Measurements from ENCODE around the gene MAGIX.

The MAGIX gene

DNA sequence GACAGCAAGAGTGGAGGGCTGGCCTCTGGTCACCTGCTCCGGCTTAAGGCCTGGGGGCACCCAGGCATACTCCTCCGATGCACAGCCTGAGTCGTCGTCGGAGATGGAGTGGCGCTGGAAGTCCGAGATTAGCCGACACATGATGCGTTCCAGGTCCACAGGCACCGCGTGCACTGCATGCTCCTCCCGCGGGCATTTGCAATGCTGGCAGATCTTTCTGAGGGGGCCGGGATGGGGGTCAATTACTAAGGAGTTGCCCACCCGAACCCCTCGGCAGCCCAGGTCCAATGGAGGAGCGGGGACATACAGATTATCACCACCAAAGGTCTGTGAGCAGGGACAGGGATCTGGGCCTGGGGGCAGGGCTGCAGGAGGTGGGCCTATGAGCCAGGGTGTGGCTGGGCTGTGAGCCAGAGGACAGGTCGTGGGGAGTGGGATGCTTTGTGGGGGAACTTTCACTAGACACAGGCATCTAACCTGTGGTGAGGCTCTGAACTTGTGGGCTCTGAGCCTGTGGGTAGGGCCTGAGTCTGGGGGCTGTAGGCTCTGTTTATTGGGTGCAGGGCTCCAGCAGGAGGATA lies 21.2 kb downstream of the MAGIX start:
- no peak for DNase-seq (ENCODE audit: low read depth in 3 of 3)

DNA sequence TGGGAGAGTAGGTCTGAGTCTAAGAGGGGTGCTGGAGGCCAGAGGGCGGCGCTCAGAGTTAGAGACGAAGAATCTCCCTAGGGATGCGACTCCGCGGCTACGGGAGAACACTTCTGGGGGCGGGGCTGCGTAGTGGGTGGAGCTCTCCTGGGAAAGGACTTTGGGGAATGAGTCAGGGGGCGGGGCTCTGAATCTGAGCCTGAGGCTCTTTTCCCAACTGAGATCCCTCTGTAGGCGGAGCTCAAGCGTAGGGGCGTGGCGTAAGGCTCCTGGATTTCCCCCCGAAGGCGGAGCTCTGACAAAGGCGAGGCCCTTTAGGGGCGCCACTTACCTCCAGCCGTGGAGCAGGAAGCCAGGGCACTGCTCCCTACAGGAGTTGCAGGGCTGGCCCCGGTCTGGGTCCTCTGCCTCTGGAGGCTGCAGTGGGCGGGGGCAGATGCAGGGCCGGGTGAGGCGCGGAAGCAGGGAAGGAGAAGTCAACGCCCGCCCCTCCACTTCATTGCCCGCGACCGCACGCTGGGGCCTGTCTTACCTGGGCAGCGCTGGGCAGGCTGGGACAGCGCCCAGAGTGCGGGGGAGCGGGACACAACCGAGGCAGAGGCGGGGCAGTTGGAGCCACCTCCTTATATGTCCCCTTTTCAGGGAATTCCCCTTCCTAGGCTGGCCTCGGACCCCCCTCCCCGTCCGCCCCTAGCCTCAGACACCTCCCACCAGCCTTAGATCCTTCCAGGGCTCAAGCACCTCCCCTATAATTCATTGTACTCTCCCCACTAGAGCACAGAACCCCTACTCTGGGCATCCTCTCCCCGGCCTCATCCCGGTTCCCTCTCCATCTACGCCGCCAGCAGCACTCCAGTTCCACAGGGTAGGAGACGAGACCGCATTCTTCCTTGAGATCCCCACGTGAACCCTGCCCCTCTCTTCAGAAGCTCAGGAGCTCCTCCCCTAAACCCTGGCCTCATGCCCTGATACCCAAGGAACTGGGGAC lies 22.0 kb downstream of the MAGIX start:
- no peak for DNase-seq (ENCODE audit: low read depth in 3 of 3)

DNA sequence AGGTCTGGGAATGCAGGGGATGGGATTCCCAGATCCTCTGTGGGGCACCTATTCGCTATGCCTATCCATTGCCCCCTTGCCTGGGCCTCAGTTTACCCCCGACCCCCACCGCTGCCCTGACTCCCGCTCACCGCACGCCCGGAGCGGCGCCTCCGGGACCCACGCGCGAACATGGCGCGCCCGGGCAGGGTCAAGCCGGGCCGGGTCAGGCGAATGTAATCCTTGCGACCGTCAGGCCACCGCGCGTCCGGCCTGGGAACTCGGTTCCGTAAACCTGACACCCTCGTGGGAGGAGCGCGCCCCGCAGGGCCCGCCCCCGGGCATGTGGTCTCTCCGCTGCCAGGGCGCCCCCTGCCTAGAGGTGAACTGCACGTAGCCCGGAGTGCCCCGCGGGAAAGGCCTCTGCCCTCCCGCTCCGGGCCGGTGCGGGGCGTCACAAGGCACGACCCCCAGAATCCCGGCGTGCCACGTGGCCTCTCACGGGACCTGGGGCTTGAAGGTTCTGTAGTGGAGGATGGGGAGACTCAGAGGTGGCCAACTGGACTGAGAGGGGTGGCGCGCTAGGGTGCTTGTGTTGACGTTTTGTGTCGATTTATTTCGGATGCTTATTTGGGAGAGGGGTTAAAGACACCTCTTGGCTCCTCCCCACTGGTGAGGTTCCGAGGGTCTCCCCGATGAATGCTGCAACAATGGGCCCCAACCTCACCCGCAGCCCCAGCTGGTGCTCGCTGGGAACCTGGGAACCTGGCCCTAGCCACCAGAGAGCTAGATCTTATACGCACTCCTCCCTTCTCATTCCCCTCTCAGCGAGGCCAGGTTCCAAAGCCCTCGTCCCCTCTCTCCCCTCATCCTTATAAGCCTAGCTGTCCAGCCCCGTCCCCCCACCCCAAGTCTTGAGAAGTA lies 23.8 kb downstream of the MAGIX start, which contains the start of gene PRICKLE3:
TSS of gene PRICKLE3 (minus strand) at position 249 of the 903 bp plus-strand sequence. CDS start at position 173, 76 bp downstream.
- peak; percentile 51 to 56 (median 54) for DNase-seq (ENCODE audit: low read depth in 3 of 3)

- DNase-seq (ENCODE audit: low read depth in 3 of 3) = no peak
Observed at GRCh38 chrX:49187028-49187394, 24.5 kb downstream of the MAGIX start.

- no peak for DNase-seq (ENCODE audit: low read depth in 3 of 3)
Observed at GRCh38 chrX:49187526-49187925, 25.0 kb downstream of the MAGIX start.

DNA sequence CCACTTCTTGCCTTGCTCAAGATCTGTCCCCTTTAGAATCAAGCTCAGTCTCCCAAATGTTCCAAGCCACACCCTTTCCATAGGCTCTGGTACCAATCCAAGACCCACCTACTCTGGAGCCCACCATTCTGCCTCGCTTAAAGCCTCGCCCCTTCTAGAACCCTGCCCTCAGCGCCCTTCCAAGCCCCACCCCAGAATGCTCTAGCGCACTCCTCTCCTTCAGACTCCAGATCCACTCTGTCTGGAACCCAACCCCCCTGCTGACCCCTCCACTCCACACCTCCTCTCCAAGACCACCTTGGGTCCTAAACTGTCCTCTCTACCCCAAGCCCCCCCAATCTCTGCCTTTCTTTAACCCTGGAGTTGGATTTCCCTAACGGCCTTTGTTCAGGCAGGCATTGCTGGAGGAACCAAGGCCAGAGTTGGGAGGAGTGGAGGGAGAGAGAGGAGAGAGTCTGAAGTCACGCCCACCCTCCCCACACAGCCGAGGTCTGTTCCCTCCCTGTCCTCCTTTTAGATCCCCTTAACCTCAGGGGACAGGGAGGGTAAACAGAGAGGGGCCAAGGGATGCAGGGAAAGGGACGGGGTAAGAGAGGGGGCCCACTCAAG lies 26.0 kb downstream of the MAGIX start:
- no peak for DNase-seq (ENCODE audit: low read depth in 3 of 3)

- no peak for DNase-seq (ENCODE audit: low read depth in 3 of 3)
Observed at GRCh38 chrX:49189606-49190005, 27.0 kb downstream of the MAGIX start.

DNA sequence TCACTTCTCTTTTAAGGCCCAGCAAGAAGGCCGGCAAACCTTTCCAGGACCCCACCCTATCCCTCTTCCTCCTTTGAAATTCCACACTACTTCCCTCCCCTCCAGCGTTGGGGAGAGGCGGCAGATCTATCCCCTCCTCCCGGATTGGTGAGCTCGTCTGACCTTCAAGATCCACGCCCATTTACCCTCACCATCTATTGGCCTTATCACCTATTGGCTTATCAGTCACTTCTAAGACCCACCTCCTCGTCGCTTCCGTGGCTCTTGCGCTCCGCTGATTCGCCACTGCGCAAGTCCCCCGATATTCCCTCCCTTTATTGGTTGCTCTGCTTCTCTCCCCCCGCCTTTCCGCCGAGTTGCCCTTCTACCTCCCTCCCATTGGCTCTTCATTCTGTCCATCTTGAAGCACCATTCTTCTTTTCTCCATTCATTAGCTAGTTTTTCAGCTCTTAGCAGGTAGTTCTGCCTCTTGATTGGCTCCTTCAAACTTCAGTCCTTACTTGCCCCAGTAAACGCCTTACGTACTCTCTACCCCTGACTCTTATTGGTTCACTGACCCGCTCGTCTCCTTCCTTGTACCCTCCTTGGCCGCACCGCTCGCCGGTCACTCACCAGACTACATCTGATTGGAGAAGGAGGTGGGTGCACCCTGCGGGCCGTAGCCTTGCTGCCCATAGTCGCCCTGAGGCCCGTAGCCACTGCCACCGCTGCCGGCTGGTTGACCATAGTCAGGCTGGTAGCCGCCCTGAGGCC lies 28.4 kb downstream of the MAGIX start:
- DNase-seq (ENCODE audit: low read depth in 3 of 3) = peak in 2 of 3 experiments; percentile 65 to 71

DNA sequence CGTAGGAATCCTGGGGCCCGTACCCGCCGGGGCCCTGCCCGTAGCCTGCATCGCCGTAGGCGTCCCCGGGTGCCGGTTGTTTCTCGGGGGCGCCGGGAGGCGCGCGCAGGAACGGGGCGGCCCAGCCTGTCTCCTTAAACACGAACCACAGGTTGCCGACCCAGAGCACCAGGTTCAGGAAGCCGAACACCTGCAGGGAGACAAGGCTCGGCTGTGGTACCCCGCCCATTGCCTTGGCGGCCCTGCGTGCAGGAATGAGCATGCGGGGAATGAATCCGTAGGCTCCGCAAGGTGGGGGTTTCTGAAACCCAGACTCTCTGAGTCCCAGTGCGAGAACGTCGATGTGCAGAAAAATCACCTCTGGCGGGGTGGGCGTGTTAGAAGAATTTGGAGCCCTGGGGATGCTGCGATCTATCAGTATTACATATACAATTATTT lies 29.0 kb downstream of the MAGIX start:
- DNase-seq (ENCODE audit: low read depth in 3 of 3) = no peak

DNA sequence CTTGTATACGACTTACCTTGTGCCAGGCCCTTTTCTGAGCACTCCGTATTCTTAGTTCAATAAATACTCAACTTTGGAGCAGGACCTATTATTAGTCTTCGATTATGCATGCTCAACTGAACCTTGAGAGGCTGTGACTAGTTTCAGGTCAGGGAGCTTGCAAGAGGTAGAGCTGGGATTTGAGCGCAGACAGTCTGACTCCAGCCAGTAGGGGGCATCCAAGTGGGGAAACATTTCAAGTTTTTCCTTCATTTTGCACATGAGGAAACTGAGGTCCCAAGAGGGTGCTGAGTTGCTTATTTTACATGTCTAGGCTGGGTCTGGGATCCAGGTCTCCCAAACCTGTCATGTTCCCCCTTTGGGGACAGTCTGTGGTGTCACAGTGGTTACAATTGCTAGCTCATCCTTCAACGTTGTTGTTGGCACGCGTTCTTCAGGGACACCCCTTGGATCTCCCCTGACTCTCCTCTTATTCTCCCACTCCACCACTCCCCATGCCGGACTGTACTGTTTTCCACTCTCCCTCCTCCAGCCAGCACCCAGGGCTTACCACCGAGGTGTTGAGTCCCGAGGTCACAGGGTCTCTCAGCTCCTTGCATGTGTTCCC lies 30.3 kb downstream of the MAGIX start:
- no peak for DNase-seq (ENCODE audit: low read depth in 3 of 3)

DNA sequence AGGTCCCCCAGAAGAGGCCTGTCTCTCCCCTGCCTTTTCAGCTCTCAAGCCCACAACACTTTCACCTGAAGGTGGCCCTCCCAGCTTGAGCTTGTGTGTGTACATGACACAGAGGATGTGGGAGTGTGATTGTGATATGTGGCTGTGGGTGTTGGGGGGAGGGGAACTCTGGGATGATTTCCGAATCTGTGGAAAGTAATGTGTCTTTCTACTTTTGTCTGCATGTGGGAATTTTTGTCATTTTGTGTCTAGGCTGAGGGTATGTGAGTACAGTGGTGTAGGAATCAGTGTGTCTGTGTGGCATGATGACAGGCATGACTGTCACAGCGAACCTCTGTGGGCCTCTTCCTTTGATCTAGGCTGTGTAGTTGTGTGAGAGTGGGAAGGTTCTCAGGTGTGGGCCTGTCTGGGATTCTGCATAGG lies 31.0 kb downstream of the MAGIX start:
- no peak for DNase-seq (ENCODE audit: low read depth in 3 of 3)

- no peak for DNase-seq (ENCODE audit: low read depth in 3 of 3)
Observed at GRCh38 chrX:49197543-49198087, 35.1 kb downstream of the MAGIX start.

DNA sequence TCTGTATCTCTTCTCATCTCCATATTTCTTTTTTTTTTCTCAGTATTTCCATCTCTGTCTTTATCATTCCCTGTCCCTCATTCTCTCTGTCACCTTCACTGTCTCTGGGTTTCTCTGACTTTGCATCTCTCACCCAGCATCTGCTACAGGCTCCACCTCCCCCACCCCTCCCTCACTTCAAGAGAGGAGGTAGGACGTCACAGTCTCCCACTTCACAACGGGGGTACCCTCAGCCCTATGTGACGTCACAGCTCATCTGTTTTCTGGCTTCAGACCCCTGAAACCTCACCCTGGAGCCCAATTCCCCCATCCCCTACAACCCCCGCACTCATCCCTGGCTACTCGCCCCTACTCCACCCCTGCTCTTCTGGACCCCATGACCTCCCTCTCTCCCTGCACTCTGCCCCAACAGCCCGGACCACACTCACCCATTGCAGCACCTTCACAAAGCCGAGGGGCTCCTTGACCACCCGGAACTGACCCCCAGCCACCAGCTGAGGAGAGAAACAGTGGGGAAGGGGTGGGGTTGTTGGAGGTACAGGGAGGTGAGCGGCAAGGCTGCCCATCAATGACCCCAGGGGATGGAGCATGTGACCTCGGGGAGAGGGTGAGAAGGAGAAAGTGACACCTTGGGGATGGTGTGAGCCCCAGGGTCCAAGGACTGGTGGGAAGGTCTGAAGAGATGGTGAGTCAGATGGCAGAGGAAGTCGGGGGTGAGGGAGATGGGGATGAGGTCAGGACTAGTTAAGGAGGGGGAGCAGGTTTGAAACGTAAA lies 36.2 kb downstream of the MAGIX start:
- DNase-seq (ENCODE audit: low read depth in 3 of 3) = no peak

GRCh38 chrX:49199315-49199595 lies 36.7 kb downstream of the MAGIX start:
- no peak for DNase-seq (ENCODE audit: low read depth in 3 of 3)

GRCh38 chrX:49199906-49200771 lies 37.6 kb downstream of the MAGIX start, which contains the start of gene SYP:
Gene SYP, minus strand, starts transcription at chrX:49200193. Its CDS starts 7 bp downstream, at chrX:49200186.
- DNase-seq (ENCODE audit: low read depth in 3 of 3) = peak; percentile 74 to 81 (median 78)

- DNase-seq (ENCODE audit: low read depth in 3 of 3) = no peak
Observed at GRCh38 chrX:49202022-49202421, 39.5 kb downstream of the MAGIX start.

- no peak for DNase-seq (ENCODE audit: low read depth in 3 of 3)
Observed at GRCh38 chrX:49203536-49203935, 41.0 kb downstream of the MAGIX start.

GRCh38 chrX:49204017-49204416 lies 41.5 kb downstream of the MAGIX start:
- no peak for DNase-seq (ENCODE audit: low read depth in 3 of 3)
